GM12892 (cell line): Measurements from ENCODE around the gene DES.

Experiments
- POLR2A ChIP-seq: IDR thresholded peaks from 2 replicates; pipeline ENCODE4 v1.6.1; 2011; ENCODE audit warnings: low read depth, low read length, control low read depth
- POLR2AphosphoS5 ChIP-seq: IDR thresholded peaks from 2 replicates; pipeline ENCODE4 v1.6.1; 2011; ENCODE audit warnings: low read depth, low read length, control low read depth

DNA sequence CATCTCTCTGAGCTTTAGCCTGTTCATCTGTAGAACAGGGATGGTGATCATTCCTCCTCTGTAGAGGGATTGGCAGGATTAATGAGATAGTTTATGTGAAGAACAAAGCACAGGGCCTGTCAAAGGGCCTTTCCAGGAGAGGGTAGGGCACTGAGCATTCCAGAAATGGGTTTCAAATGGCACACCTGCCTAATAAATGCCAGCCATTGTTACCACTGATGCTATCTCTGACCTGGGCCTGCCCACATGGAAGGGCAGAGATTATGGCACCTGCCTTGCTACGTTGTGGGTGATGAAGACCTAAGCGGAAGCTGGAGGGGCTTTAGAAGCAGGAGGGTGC is 49.5 kb downstream of the DES start:
- TF ChIP-seq POLR2A: no peak
- no peak for TF ChIP-seq POLR2AphosphoS5
